KBM-7 (cell line): ENCODE results near the gene KCNK2.
"Not testable (repeated sequence)": the region's sequence is repeated elsewhere in the genome, so short reads cannot be mapped to it uniquely, and the experiment has no call there.

Experiments
- DNase-seq: peaks from one replicate; pipeline ENCODE4 v3.0.0-alpha.2; 2015
- in situ Hi-C: fragments of 300-500 bp; cut with MboI; formaldehyde crosslinking; loops from 2 replicates; pipeline ENCODE4 v1.14.3; 2020; ENCODE audit warnings: low sequenced_read_pairs, low pct_unique_long_range_greater_than_20kb, mixed read lengths

KCNK2 gene

GRCh38 chr1:215143497-215143896 is 61.0 kb downstream of the KCNK2 start:
- DNase-seq: no peak
- in situ Hi-C loops: no loop called here

DNA sequence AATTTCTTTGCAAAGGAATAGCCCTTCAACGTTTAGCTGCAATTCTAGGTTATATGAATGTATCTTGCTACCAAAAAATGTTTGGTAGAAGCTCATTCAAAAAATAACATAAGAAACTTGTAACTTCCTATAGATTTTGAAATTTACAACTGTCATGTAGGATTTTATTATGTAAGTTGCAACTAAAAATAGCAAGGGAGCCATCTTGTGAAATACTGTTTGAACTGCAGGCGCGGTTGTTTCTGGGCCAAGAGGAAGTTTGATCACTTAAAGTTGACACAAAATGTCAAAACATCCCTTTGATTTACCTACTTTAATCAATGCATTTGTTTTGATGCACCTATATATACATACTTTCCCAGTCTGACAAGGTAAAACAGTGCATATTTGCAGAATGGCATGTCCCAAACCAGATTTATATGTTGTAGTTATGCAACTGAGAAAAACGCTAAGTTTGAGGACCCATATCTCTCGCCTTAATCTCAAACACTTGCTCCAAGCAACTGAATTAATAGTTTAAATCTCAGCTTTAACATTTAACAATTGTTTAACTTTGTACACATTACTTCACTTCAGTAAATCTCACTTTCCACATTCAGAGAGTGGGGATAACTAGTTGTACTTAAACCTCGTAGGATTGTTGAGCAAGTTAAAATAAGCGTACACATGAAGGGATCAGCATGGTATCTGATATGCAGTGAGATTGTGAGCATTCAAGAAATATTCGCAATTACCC is 63.9 kb downstream of the KCNK2 start:
- peak; percentile 44 for DNase-seq
- in situ Hi-C loops: no loop called here

- in situ Hi-C loops: no loop called here
- no peak for DNase-seq
Measured at GRCh38 chr1:215147024-215147423, 64.5 kb downstream of the KCNK2 start.

- no peak for DNase-seq
- in situ Hi-C loops: no loop called here
Measured at GRCh38 chr1:215151841-215152549, 69.5 kb downstream of the KCNK2 start.

GRCh38 chr1:215156232-215156631 is 73.7 kb downstream of the KCNK2 start:
- in situ Hi-C loops: no loop called here

DNA sequence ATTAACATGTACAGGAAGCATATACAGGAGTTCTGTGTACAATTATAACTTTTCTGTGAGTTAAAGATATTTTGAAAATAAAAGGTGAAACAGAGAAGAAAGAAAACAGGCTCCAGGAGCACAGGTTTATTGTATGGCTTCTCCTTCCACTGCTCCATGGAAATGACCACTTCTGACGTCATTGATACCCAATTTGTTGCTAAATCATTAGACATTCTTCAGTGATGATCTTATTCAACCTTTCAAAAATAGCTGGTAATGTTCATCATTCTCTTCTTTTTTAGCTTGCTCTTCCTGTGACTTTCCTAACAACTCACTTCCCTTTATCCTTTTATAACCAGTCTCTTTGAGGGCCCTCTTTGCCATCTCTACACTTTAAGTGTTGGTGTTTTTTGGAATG is 77.8 kb downstream of the KCNK2 start:
- in situ Hi-C loops: no loop called here
- DNase-seq: no peak

More at GRCh38 chr1:215156232-215156631, 73.7 kb downstream of the KCNK2 start:
- no peak for DNase-seq

- in situ Hi-C loops: not testable (repeated sequence)
Measured at GRCh38 chr1:215163144-215163543, 80.6 kb downstream of the KCNK2 start.

DNA sequence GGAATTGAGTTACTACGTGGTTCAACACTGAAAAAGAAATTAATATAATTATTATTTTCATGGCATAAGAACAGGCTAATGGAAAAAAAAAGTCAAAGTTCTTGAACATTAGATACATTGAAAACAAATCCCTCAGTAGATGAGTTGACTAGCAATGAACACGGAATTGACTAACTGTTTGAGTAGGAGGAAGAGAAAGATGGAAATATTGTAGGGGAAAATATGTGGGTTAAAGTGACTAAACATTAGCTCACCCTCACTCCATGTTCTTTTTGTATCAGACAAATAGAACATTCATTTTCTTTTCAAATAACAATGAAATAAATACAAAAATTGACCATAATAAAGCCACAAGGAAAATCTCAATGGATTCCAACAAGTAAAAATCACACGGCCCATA is 84.3 kb downstream of the KCNK2 start:
- in situ Hi-C loops: no loop called here
- no peak for DNase-seq

More at GRCh38 chr1:215163144-215163543, 80.6 kb downstream of the KCNK2 start:
- DNase-seq: not testable (repeated sequence)

GRCh38 chr1:215181518-215181917 is 99.0 kb downstream of the KCNK2 start:
- in situ Hi-C loops: no loop called here
- DNase-seq: no peak

- in situ Hi-C loops: no loop called here
- DNase-seq: no peak
Measured at GRCh38 chr1:215185067-215185620, 102.6 kb downstream of the KCNK2 start.

- in situ Hi-C loops: no loop called here
- DNase-seq: no peak
Measured at GRCh38 chr1:215188302-215188950, 105.9 kb downstream of the KCNK2 start.

- DNase-seq: no peak
- in situ Hi-C loops: no loop called here
Measured at GRCh38 chr1:215192306-215192705, 109.8 kb downstream of the KCNK2 start.

DNA sequence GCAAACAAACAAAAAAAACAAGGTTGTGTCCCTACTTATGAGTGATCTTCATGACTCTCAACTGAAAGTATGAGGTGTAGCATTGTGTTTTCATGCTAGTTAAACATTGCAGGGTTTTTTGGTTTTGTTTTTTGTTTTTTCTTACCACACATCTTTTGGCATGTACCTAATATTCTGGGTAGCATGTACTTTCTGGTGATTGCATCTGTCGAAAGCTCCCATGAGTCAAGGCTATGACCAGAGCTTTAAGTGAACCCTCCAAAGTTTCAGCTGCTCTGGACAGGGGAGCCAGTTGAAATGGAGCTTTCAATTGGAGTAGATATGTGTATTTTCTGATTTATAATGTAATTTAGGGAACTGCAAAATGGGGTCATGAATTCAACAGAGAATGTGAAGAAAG is 115.5 kb downstream of the KCNK2 start:
- in situ Hi-C loops: no loop called here
- DNase-seq: no peak

DNA sequence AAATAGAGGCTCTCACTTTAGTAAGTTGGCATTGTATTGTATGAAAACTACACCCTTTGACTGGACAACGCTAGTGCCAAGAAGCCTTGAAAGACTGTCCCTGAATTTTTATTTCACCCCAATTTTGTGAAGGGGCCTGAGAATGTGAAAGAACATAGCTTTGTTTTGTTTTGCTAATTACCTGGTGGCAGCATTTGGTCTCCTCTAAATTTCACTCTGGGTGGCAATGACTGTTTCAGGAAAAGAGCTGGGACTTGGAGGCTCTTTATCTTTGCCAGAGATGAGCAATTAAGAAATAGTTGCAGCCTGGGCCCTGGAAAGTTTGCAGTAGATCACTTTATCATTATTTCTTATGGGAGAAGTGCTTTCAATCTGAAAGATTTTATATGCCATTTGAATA is 117.6 kb downstream of the KCNK2 start:
- no peak for DNase-seq
- in situ Hi-C loops: no loop called here

DNA sequence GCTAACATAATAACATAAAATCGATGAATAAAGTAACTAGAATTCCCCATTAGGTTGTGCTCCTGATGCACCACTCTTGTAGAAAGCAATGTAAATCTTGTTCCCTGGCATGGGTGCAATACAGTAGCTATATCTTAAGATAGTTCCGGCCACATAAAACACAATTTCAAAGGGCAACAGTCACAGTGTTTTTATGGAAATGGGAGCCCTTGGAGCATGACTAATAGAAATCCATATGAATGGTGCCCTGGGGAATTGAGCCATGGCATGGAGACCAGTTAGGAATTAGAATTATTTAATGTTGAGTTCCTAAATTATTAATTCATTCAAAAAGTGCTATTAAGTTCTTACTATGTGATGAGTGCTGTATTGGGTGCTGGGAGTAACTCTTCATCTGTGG is 118.7 kb downstream of the KCNK2 start:
- no peak for DNase-seq
- in situ Hi-C loops: no loop called here

DNA sequence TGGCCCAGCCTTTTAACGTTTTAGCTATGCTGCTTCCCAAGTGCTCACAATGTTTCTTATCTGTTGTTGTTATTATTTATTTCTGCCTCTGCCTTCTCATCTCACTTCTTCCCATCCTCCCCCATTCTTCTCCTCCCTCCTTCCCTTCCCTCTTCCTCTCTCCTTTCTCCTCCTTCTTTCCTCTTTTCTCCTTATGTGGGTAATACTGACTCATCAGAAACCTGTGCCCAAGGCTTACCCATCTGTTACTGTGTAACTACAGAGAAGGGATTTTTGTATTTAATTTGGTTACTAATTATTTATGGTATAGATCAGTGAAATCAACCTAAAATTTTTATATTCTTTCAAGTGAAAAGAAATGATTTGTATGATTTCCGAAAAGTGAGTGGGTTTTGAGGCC is 120.3 kb downstream of the KCNK2 start:
- no peak for DNase-seq
- in situ Hi-C loops: no loop called here

- peak; percentile 11 for DNase-seq
- in situ Hi-C loops: no loop called here
Measured at GRCh38 chr1:215210167-215210566, 127.6 kb downstream of the KCNK2 start.

DNA sequence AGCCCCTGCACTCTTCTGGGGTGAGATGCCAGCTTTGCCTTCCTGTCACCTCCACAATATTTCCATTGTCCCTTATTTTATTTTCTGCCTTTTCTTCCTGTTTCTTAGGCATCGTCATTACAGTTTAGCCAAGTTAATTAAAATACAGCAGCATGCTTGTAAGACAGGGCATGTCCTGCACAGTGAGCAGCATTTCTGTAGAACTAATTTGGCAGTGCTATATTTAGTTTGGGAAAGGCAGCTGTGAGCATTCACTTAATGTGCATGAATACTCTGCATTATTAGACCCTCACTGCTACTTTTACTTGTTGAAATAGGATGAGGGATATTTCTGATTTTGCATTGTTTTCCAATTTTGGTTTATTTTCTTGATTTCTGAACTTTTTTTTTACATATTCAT is 133.3 kb downstream of the KCNK2 start:
- no peak for DNase-seq
- in situ Hi-C loops: no loop called here

DNA sequence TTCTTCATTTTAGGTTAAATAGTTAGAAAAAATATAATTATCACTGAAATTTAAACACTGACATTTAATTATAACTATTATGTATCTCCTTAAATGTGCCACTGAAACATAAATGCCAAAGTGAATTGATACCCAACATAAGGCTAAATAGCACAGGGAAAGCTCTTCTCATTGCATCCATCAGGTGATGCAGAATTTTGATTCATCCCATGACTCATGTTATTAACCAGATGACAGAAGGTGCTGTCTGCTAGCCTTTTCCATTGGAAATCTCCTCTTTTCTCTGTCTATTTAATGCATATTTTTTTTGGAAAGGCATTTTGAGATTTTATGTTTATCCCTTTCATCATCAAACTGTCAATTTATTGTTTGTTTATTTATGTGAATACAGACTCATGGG is 136.8 kb downstream of the KCNK2 start:
- no peak for DNase-seq
- in situ Hi-C loops: no loop called here

DNA sequence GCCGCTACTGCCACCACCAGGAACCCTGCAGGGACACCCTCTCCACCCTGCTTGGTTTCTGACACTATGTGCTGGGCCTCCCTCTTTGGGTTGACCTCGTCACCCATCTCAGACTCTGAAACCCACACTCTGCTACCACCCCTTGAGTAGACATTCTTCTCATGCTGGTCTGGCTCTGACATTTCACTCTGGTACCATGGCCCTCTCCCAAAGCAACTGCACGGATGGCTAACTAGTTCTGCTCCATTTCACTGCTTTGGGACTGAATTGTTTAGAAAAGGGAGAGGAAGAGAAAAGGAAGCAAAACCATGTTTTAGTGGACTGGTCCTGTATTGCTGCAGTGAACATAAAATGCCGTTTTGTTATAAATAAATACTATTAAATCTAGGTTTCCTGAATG is 137.8 kb downstream of the KCNK2 start:
- in situ Hi-C loops: no loop called here
- no peak for DNase-seq
